ENCODE data around the gene ISLR2. TPM values are rescaled to one million over a fixed set of nuclear protein-coding genes. Genes with fewer than 3 reads are reported as not detected.
"Not testable (repeated sequence)": the region's sequence is repeated elsewhere in the genome, so short reads cannot be mapped to it uniquely, and the experiment has no call there.

ISLR2 gene
- total RNA-seq, 2 donors from 2014 or later = not detected

DNA sequence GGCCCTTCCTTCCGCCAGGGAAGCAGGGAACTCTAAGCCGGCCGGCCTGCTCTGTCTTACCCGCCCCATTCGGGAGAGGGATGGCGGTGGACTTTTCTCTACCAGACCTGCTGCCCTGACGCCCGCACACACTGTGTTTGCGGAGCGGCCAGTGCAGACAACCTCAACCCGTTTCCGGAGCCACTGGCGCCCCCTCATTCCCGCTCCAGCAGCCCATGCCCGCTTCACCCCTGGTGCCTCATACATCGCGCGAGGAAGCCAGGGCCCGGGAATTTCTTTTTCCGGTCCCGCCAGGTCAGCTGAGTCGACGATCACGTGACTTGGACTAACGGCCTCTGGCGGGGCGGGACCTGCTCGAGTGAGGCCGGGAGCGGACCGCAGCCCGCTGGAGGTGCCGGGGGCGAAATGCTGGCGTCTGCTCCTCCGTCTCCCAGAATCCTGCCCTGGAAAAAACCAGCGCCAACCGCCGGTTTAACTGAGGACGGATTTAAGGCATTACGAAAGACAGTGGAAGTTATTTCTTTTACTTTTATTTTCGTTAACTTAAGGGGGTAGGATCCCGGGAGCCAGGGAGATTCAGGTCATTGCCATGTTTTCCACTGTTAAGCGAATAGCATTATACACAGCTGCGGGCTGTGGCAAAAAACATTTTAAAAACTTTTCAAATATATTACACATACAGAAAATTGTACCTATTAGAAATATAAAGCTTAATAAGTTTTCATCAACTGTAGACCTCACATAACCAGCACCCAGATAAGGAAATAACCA lies 30.2 kb upstream of the ISLR2 start:
- not testable (repeated sequence) for H3K27me3 Mint-ChIP-seq (ENCODE audit: insufficient read depth); H3K9me3 ChIP-seq (ENCODE audit: control insufficient read depth, low read length); H3K4me1 Mint-ChIP-seq; H3K36me3 ChIP-seq (ENCODE audit: control insufficient read depth, insufficient read depth, low read length); H3K4me1 ChIP-seq (ENCODE audit: control insufficient read depth, insufficient read depth, low read length); H3K27me3 ChIP-seq (ENCODE audit: control insufficient read depth, insufficient read depth, low read length, poor library complexity, severe bottlenecking); H3K36me3 Mint-ChIP-seq (ENCODE audit: low read depth); H3K27ac ChIP-seq (ENCODE audit: low read depth, low read length); H3K9me3 Mint-ChIP-seq
- DNase-seq = peak; percentile 96
- Histone ChIP-seq H3K9ac (ENCODE audit: extremely low read depth, low read length, poor library complexity, severe bottlenecking) (peak overlapping the region; percentile 41), H3K4me3 (ENCODE audit: low read length) (peak overlapping the region; percentile 71)
- Mint-ChIP-seq H3K27ac (peak overlapping the region; percentile 98), H3K4me3 (peak overlapping the region; percentile 72)
- WGBS, 2 experiments (ENCODE audit: insufficient coverage in 1 of 2, insufficient read length in 1 of 2) = 17 to 40% methylated on average over 1 to 24 of the region's 45 CpGs

DNA sequence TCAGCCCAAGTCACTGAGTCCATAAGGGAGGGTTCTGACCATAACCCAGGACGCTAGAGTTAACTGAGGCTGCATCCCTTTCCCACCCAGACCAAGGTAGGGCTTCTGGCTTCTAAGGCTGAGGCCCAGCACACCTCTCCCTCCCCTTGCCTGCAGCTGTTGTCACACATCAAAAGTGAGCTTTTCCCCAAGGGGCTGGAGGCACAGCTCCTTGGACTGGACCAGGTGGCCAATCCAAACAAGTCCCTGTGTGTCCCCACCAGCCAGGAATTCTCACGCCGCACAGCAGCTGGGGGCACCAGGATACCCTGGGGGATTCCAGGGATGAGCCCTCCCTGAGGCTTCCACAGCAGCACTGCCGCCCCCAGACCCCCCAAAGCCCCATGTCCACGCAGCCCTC lies 22.3 kb upstream of the ISLR2 start:
- Mint-ChIP-seq H3K9me3 (peaks cover 4% of the 10 kb centered on the region), H3K27me3 (ENCODE audit: insufficient read depth) (peaks cover 3% of the 10 kb centered on the region), H3K36me3 (ENCODE audit: low read depth) (no peaks in the 10 kb centered on the region), H3K27ac (no peak overlapping the region), H3K4me1 (no peaks in the 10 kb centered on the region), H3K4me3 (no peak overlapping the region)
- H3K4me3 ChIP-seq (ENCODE audit: low read length) = no peak overlapping the region
- no peaks in the 10 kb centered on the region for H3K9me3 ChIP-seq (ENCODE audit: control insufficient read depth, low read length)
- no peaks in the 10 kb centered on the region for H3K27me3 ChIP-seq (ENCODE audit: control insufficient read depth, insufficient read depth, low read length, poor library complexity, severe bottlenecking)
- WGBS, 2 experiments (ENCODE audit: insufficient coverage in 1 of 2, insufficient read length in 1 of 2) = 85 to 88% methylated on average over 3 to 5 of the region's 5 CpGs
- H3K4me1 ChIP-seq (ENCODE audit: control insufficient read depth, insufficient read depth, low read length) = no peaks in the 10 kb centered on the region
- H3K36me3 ChIP-seq (ENCODE audit: control insufficient read depth, insufficient read depth, low read length) = no peaks in the 10 kb centered on the region
- TF ChIP-seq, protein P1, sequence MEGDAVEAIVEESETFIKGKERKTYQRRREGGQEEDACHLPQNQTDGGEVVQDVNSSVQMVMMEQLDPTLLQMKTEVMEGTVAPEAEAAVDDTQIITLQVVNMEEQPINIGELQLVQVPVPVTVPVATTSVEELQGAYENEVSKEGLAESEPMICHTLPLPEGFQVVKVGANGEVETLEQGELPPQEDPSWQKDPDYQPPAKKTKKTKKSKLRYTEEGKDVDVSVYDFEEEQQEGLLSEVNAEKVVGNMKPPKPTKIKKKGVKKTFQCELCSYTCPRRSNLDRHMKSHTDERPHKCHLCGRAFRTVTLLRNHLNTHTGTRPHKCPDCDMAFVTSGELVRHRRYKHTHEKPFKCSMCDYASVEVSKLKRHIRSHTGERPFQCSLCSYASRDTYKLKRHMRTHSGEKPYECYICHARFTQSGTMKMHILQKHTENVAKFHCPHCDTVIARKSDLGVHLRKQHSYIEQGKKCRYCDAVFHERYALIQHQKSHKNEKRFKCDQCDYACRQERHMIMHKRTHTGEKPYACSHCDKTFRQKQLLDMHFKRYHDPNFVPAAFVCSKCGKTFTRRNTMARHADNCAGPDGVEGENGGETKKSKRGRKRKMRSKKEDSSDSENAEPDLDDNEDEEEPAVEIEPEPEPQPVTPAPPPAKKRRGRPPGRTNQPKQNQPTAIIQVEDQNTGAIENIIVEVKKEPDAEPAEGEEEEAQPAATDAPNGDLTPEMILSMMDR (conservative IDR thresholded peaks at IDR 0.05) = no peak
- no peak overlapping the region for H3K27ac ChIP-seq (ENCODE audit: low read depth, low read length)
- no peak overlapping the region for H3K9ac ChIP-seq (ENCODE audit: extremely low read depth, low read length, poor library complexity, severe bottlenecking)
- DNase-seq = no peak

DNA sequence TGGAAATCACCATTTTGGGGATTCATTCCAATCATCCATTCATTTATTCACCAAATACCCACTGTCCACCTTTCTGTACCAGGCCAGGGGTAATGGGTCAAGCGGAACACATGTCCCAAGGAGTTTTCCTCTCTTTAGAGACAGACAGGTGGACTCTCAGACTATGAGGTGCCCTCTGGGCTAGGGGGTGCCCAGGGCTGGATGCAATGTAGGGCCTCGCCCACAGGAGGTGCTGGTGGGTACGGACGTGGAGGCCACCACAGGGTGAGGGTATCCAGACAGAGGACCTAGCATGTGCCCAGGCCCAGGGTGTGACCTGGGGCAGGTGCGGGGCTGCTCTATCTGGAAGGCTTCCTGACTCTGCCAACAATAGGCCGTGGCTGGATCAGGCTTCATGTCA lies 21.8 kb upstream of the ISLR2 start:
- not testable (repeated sequence) for H3K27ac ChIP-seq (ENCODE audit: low read depth, low read length); H3K9me3 ChIP-seq (ENCODE audit: control insufficient read depth, low read length); H3K4me3 ChIP-seq (ENCODE audit: low read length); H3K4me1 ChIP-seq (ENCODE audit: control insufficient read depth, insufficient read depth, low read length); H3K9me3 Mint-ChIP-seq; H3K9ac ChIP-seq (ENCODE audit: extremely low read depth, low read length, poor library complexity, severe bottlenecking); H3K4me1 Mint-ChIP-seq; H3K4me3 Mint-ChIP-seq; H3K36me3 Mint-ChIP-seq (ENCODE audit: low read depth); H3K27me3 ChIP-seq (ENCODE audit: control insufficient read depth, insufficient read depth, low read length, poor library complexity, severe bottlenecking); H3K27ac Mint-ChIP-seq; H3K36me3 ChIP-seq (ENCODE audit: control insufficient read depth, insufficient read depth, low read length); H3K27me3 Mint-ChIP-seq (ENCODE audit: insufficient read depth)
- TF ChIP-seq, protein P1 (conservative IDR thresholded peaks at IDR 0.05) = peak; percentile 66
- peak; percentile 74 for DNase-seq
- WGBS, 2 experiments (ENCODE audit: insufficient coverage in 1 of 2, insufficient read length in 1 of 2) = 78 to 100% methylated on average over 1 to 4 of the region's 6 CpGs

DNA sequence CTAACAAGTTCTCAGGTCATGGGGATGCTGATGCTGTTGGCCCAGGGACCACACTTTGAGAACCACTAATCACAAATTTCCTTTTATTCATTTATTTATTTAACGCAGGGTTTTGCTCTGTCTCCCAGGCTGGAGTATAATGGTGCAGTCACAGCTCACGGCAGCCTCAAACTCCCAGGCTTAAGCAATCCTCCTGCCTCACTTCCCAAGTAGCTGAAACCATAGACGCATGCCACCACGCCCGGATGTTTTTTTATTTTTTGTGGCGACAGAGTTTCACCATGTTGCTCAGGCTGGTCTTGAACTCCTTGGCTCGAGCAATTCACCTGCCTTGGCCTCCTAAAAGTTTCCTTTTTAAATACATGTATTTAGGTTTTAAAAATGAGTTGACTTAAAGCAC lies 20.7 kb upstream of the ISLR2 start:
- Mint-ChIP-seq H3K36me3 (ENCODE audit: low read depth) (no peaks in the 10 kb centered on the region), H3K27ac (no peak overlapping the region), H3K27me3 (ENCODE audit: insufficient read depth) (peaks cover 5% of the 10 kb centered on the region), H3K4me3 (no peak overlapping the region), H3K4me1 (no peaks in the 10 kb centered on the region), H3K9me3 (peaks cover 8% of the 10 kb centered on the region)
- no peaks in the 10 kb centered on the region for H3K27me3 ChIP-seq (ENCODE audit: control insufficient read depth, insufficient read depth, low read length, poor library complexity, severe bottlenecking)
- no peaks in the 10 kb centered on the region for H3K4me1 ChIP-seq (ENCODE audit: control insufficient read depth, insufficient read depth, low read length)
- no peaks in the 10 kb centered on the region for H3K36me3 ChIP-seq (ENCODE audit: control insufficient read depth, insufficient read depth, low read length)
- H3K9me3 ChIP-seq (ENCODE audit: control insufficient read depth, low read length) = no peaks in the 10 kb centered on the region
- TF ChIP-seq, protein P1 (conservative IDR thresholded peaks at IDR 0.05) = no peak
- no peak overlapping the region for H3K4me3 ChIP-seq (ENCODE audit: low read length)
- no peak for DNase-seq
- H3K27ac ChIP-seq (ENCODE audit: low read depth, low read length) = no peak overlapping the region
- 90 to 95% methylated on average over 7 of the region's 7 CpGs for WGBS, 2 experiments (ENCODE audit: insufficient coverage in 1 of 2, insufficient read length in 1 of 2)
- no peak overlapping the region for H3K9ac ChIP-seq (ENCODE audit: extremely low read depth, low read length, poor library complexity, severe bottlenecking)
